Neural cell (in vitro differentiated cells): Measurements from ENCODE around the gene RBM20. TPM values are rescaled to one million over a fixed set of nuclear protein-coding genes. Genes with fewer than 3 reads are reported as not detected.

ENCODE experiments used
- H2AFZ ChIP-seq: fragments of 200-600, 300-800 bp; sonication (generic), shearing (Covaris generic); 2 replicates; pipeline ENCODE4 v1.6.0; 2014; ENCODE audit warnings: low read depth, mild to moderate bottlenecking, antibody characterized with exemption, low read length, moderate library complexity
- H3F3A ChIP-seq: fragments of 200-600 bp; shearing (Covaris generic); 2 replicates; pipeline ENCODE4 v1.6.1; 2016; ENCODE audit warnings: mild to moderate bottlenecking, moderate library complexity, mixed read lengths, antibody characterized with exemption, low read length; ENCODE audit not compliant: insufficient read depth, poor library complexity, severe bottlenecking
- H3K27ac ChIP-seq: fragments of 200-600, 300-800 bp; sonication (generic), shearing (Covaris generic); 2 replicates; pipeline ENCODE4 v1.5.1; 2014; ENCODE audit warnings: mild to moderate bottlenecking, low read length, moderate library complexity
- H3K27me3 ChIP-seq: fragments of 300-800, 200-600 bp; sonication (generic), shearing (Covaris generic); 2 replicates; pipeline ENCODE4 v1.6.0; 2014; ENCODE audit warnings: mild to moderate bottlenecking, low read depth, low read length, moderate library complexity; ENCODE audit not compliant: insufficient read depth
- H3K36me3 ChIP-seq: fragments of 300-800, 200-600 bp; sonication (generic), shearing (Covaris generic); 2 replicates; pipeline ENCODE4 v1.5.1; 2014; ENCODE audit warnings: mild to moderate bottlenecking, antibody characterized with exemption, low read length, moderate library complexity; ENCODE audit not compliant: insufficient read depth
- H3K4me2 ChIP-seq: fragments of 300-800, 200-600 bp; sonication (generic), shearing (Covaris generic); 2 replicates; pipeline ENCODE4 v1.6.0; 2014; ENCODE audit warnings: mild to moderate bottlenecking, low read length
- H3K4me3 ChIP-seq: fragments of 300-800, 200-600 bp; sonication (generic), shearing (Covaris generic); 2 replicates; pipeline ENCODE4 v1.5.1; 2014; ENCODE audit warnings: mild to moderate bottlenecking, low read length, moderate library complexity
- H3K79me2 ChIP-seq: fragments of 200-600 bp; shearing (Covaris generic); replicated peaks from 2 replicates; pipeline ENCODE4 v1.6.0; 2014; ENCODE audit warnings: mild to moderate bottlenecking, low read length, moderate library complexity; ENCODE audit not compliant: insufficient read depth
- H3K9ac ChIP-seq: fragments of 300-800, 200-600 bp; sonication (generic), shearing (Covaris generic); 2 replicates; pipeline ENCODE4 v1.6.1; 2016; ENCODE audit warnings: mild to moderate bottlenecking, low read length, mixed read lengths
- H3K9me2 ChIP-seq: fragments of 200-600 bp; shearing (Covaris generic); 2 replicates; pipeline ENCODE4 v1.6.1; 2016; ENCODE audit warnings: mild to moderate bottlenecking, low read length, mixed read lengths; ENCODE audit not compliant: insufficient read depth
- H3K9me3 ChIP-seq: fragments of 200-600, 300-800 bp; sonication (generic), shearing (Covaris generic); 2 replicates; pipeline ENCODE4 v1.6.1; 2016; ENCODE audit warnings: mild to moderate bottlenecking, mixed run types, low read length, moderate library complexity, mixed read lengths
- H4K20me1 ChIP-seq: fragments of 200-600 bp; shearing (Covaris generic); 2 replicates; pipeline ENCODE4 v1.6.1; 2016; ENCODE audit warnings: mild to moderate bottlenecking, mixed run types; ENCODE audit not compliant: insufficient read depth
- CTCF ChIP-seq: fragments of 450-650 bp; IDR thresholded peaks from 2 replicates; pipeline ENCODE4 v1.5.1; 2014; ENCODE audit warnings: antibody characterized with exemption, mild to moderate bottlenecking, moderate library complexity; ENCODE audit not compliant: poor library complexity, severe bottlenecking
- EP300 ChIP-seq: fragments of 450-650 bp; conservative IDR thresholded peaks from 2 replicates; pipeline ENCODE4 v1.6.1; 2014; ENCODE audit warnings: antibody characterized with exemption, mild to moderate bottlenecking, moderate library complexity; ENCODE audit not compliant: poor library complexity, severe bottlenecking
- EZH2 ChIP-seq: fragments of 200-600, 300-800 bp; shearing (Covaris generic), sonication (generic); IDR thresholded peaks from 2 replicates; pipeline ENCODE4 v1.6.1; 2014; ENCODE audit warnings: antibody characterized with exemption, low read length, borderline replicate concordance, mild to moderate bottlenecking; ENCODE audit not compliant: insufficient read depth, poor library complexity, severe bottlenecking
- MXI1 ChIP-seq: fragments of 450-650 bp; conservative IDR thresholded peaks from 2 replicates; pipeline ENCODE4 v1.6.1; 2014; ENCODE audit warnings: antibody characterized with exemption, mild to moderate bottlenecking; ENCODE audit not compliant: poor library complexity, severe bottlenecking
- POLR2AphosphoS5 ChIP-seq: IDR thresholded peaks from 2 replicates; pipeline ENCODE4 v1.6.1; 2012
- RAD21 ChIP-seq: fragments of 450-650 bp; conservative IDR thresholded peaks from 2 replicates; pipeline ENCODE4 v1.6.1; 2014; ENCODE audit warnings: antibody characterized with exemption, mild to moderate bottlenecking, moderate library complexity
- REST ChIP-seq: IDR thresholded peaks from 2 replicates; pipeline ENCODE4 v1.6.1; 2012; ENCODE audit warnings: borderline replicate concordance
- SMC3 ChIP-seq: fragments of 450-650 bp; conservative IDR thresholded peaks from 2 replicates; pipeline ENCODE4 v1.6.1; 2014; ENCODE audit warnings: antibody characterized with exemption, mild to moderate bottlenecking, moderate library complexity; ENCODE audit not compliant: poor library complexity
- TAF1 ChIP-seq: IDR thresholded peaks from 2 replicates; pipeline ENCODE4 v1.6.1; 2012; ENCODE audit warnings: low read depth
- polyA plus RNA-seq: library from polyadenylated mRNA; depleted of rRNA; stranded (reverse); fragments of >200 nt; gene quantifications from 2 replicates; pipeline ENCODE4 v1.2.3, GENCODE V29; 2014

The RBM20 gene
- polyA plus RNA-seq, 1 donor from 2014 or later = 0.07 TPM

DNA sequence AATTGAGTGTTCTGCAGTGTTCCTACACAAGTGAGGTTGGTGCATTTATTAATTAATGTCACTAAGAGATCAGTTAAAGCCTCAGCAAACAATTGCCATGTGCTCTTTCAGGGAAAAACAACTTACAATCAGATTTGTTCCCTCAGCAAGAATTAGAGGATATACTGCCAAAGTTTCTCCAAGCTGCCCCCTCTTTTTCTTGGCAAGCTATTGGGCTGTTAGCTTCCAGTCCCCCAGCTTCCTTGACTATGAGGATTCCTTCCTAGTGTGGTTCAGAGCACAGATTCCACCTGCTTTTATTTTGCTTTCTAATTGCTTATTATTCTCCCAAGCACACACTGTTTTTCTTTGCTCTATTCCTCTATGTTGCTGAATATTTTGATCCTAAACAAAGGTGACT, 112.7 kb downstream of the RBM20 start:
- no peaks in the 10 kb centered on the region for H3K9me3 ChIP-seq
- H3K4me3 ChIP-seq = no peak overlapping the region
- no peak overlapping the region for H2AFZ ChIP-seq
- TF ChIP-seq MXI1 (no peak), POLR2AphosphoS5 (no peak), TAF1 (no peak), EZH2 (no peak)
- no peaks in the 10 kb centered on the region for H4K20me1 ChIP-seq
- H3K27me3 ChIP-seq = no peaks in the 10 kb centered on the region
- no peak overlapping the region for H3K27ac ChIP-seq
- no peaks in the 10 kb centered on the region for H3K9me2 ChIP-seq
- no peaks in the 10 kb centered on the region for H3F3A ChIP-seq
- no peak overlapping the region for H3K4me2 ChIP-seq
- no peaks in the 10 kb centered on the region for H3K36me3 ChIP-seq
- H3K79me2 ChIP-seq = no peaks in the 10 kb centered on the region
- H3K9ac ChIP-seq = no peak overlapping the region

GRCh38 chr10:110757586-110757985, 113.5 kb downstream of the RBM20 start:
- Histone ChIP-seq H3K9ac (no peak overlapping the region), H3K27me3 (no peaks in the 10 kb centered on the region), H3K27ac (no peak overlapping the region), H3K36me3 (no peaks in the 10 kb centered on the region), H3K9me2 (no peaks in the 10 kb centered on the region), H2AFZ (no peak overlapping the region), H4K20me1 (no peaks in the 10 kb centered on the region), H3K4me3 (no peak overlapping the region), H3K9me3 (no peaks in the 10 kb centered on the region), H3K79me2 (no peaks in the 10 kb centered on the region), H3F3A (no peaks in the 10 kb centered on the region), H3K4me2 (no peak overlapping the region)
- TF ChIP-seq MXI1 = no peak
- no peak for TF ChIP-seq POLR2AphosphoS5

DNA sequence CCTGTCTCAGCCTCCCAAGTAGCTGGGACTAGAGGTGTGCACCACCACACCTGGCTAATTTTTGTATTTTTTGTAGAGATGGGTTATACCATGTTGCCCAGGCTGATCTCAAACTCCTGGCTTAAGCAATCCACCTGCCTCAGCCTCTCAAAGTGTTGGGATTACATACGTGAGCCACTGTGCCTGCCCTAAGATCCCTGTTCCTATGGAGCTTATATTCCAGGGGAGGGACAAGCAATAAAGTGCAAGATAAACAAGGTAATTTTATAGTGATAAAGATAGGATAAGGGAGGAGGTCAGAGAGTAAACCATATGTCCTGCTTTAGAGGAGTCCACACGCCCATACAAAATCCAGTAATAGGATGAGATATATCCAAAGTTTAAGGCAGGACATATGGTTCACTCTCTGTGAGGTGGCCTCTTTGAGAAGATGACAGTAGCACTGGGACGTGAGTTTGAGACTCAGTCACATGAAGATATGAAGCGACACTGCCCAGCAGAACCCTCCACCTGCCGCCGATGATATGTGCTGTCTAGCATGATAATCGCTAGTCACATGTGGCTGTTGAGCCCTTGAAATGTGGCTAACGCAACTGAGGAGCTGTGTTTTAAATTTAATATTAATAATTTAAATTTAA, 114.1 kb downstream of the RBM20 start:
- Histone ChIP-seq H3K4me2 (no peak overlapping the region), H3K27ac (no peak overlapping the region), H2AFZ (no peak overlapping the region), H3K4me3 (no peak overlapping the region), H3K9me3 (no peaks in the 10 kb centered on the region), H3F3A (no peaks in the 10 kb centered on the region), H3K27me3 (no peaks in the 10 kb centered on the region), H3K36me3 (no peaks in the 10 kb centered on the region), H3K9me2 (no peaks in the 10 kb centered on the region), H3K79me2 (no peaks in the 10 kb centered on the region), H4K20me1 (no peaks in the 10 kb centered on the region), H3K9ac (no peak overlapping the region)
- no peak for TF ChIP-seq MXI1

GRCh38 chr10:110758898-110759297, 114.8 kb downstream of the RBM20 start:
- no peaks in the 10 kb centered on the region for H3K27me3 ChIP-seq
- H3K4me2 ChIP-seq = no peak overlapping the region
- no peak overlapping the region for H3K9ac ChIP-seq
- H3K79me2 ChIP-seq = no peaks in the 10 kb centered on the region
- TF ChIP-seq EP300 = no peak
- TF ChIP-seq EZH2 = no peak
- no peak for TF ChIP-seq POLR2AphosphoS5
- TF ChIP-seq REST = no peak
- no peak for TF ChIP-seq RAD21
- TF ChIP-seq SMC3 = no peak
- no peak for TF ChIP-seq CTCF
- no peak for TF ChIP-seq TAF1
- TF ChIP-seq MXI1 = no peak
- no peak overlapping the region for H2AFZ ChIP-seq
- H3K36me3 ChIP-seq = no peaks in the 10 kb centered on the region
- H3K9me2 ChIP-seq = no peaks in the 10 kb centered on the region
- H3K4me3 ChIP-seq = no peak overlapping the region
- no peak overlapping the region for H3K27ac ChIP-seq
- H4K20me1 ChIP-seq = no peaks in the 10 kb centered on the region
- H3F3A ChIP-seq = no peaks in the 10 kb centered on the region
- no peaks in the 10 kb centered on the region for H3K9me3 ChIP-seq
